SK-N-SH (cell line): Measurements from ENCODE around the gene HOXD13. TPM values are rescaled to one million over a fixed set of nuclear protein-coding genes. Genes with fewer than 3 reads are reported as not detected.
A peak's percentile ranks its signal among the peaks of the same experiment; 100 is the strongest.

Experiments used
- CTCF ChIA-PET: fragments of 300-600, 350-600 bp; formaldehyde crosslinking; extraction: SDS; loops from one replicate; lab custom pipeline; 2021; lab: Yijun Ruan, JAX
- POLR2A ChIA-PET: fragments of 350-600 bp; sonication (Branson Sonifier 250); formaldehyde crosslinking; extraction: SDS; loops from one replicate; lab custom pipeline; 2020; ENCODE audit warnings: antibody characterized with exemption, inconsistent platforms; lab: Yijun Ruan, JAX
- DNase-seq: peaks from one replicate; pipeline ENCODE4 v3.0.0; 2012
- H2AFZ ChIP-seq: fragments of 200-600 bp; sonication (generic); 2 replicates; pipeline ENCODE4 v1.8.1; 2016; ENCODE audit warnings: antibody characterized with exemption, mild to moderate bottlenecking, low read depth
- H3F3A ChIP-seq: fragments of 200-600 bp; sonication (generic); replicated peaks from 2 replicates; pipeline ENCODE3; 2016; ENCODE audit warnings: antibody characterized with exemption, mild to moderate bottlenecking; ENCODE audit not compliant: insufficient read depth
- H3K27ac ChIP-seq, 2 experiments: fragments of 200-500 bp in 1 of 2; fragments of 200-600 bp in 1 of 2; sonication (Bioruptor generic) in 1 of 2; sonication (generic), shearing (Covaris generic) in 1 of 2; 2 replicates each; pipeline versions ENCODE4 v1.5.1 to v1.6.1; 2014 to 2016; ENCODE audit warnings: low read depth in 2 of 2, inconsistent platforms in 1 of 2, low read length in 1 of 2, mild to moderate bottlenecking in 1 of 2, mixed read lengths in 1 of 2
- H3K27me3 ChIP-seq: fragments of 200-600 bp; sonication (generic), shearing (Covaris generic); 2 replicates; pipeline ENCODE4 v1.6.1; 2016; ENCODE audit warnings: mixed run types; ENCODE audit not compliant: insufficient read depth
- H3K36me3 ChIP-seq, 2 experiments: fragments of 200-500 bp in 1 of 2; fragments of 200-600 bp in 1 of 2; sonication (Bioruptor generic) in 1 of 2; sonication (generic) in 1 of 2; replicated peaks in 1 of 2; 2 replicates each; pipeline versions ENCODE3 to v1.5.1; 2014 to 2016; ENCODE audit warnings: low read length in 1 of 2, mild to moderate bottlenecking in 1 of 2; ENCODE audit not compliant: insufficient read depth in 2 of 2, control insufficient read depth in 1 of 2
- H3K4me1 ChIP-seq, 2 experiments: fragments of 200-500 bp in 1 of 2; fragments of 200-600 bp in 1 of 2; sonication (Bioruptor generic) in 1 of 2; sonication (generic), shearing (Covaris generic) in 1 of 2; 2 replicates each; pipeline versions ENCODE4 v1.5.1 to v1.6.1; 2014 to 2016; ENCODE audit warnings: low read depth in 1 of 2, low read length in 1 of 2, mixed run types in 1 of 2; ENCODE audit not compliant: insufficient read depth in 2 of 2, control insufficient read depth in 1 of 2
- H3K4me2 ChIP-seq: fragments of 200-600 bp; sonication (generic), shearing (Covaris generic); 2 replicates; pipeline ENCODE4 v1.6.1; 2017; ENCODE audit warnings: mixed run types
- H3K4me3 ChIP-seq, 2 experiments: fragments of 200-500 bp in 1 of 2; fragments of 200-600 bp in 1 of 2; sonication (Bioruptor generic) in 1 of 2; sonication (generic), shearing (Covaris generic) in 1 of 2; 2 replicates each; pipeline versions ENCODE4 v1.5.1 to v1.8.1; 2014 to 2016; ENCODE audit warnings: low read depth in 2 of 2, inconsistent platforms in 1 of 2, low read length in 1 of 2, mild to moderate bottlenecking in 1 of 2, mixed read lengths in 1 of 2, moderate library complexity in 1 of 2
- H3K79me2 ChIP-seq: fragments of 200-600 bp; sonication (generic); 2 replicates; pipeline ENCODE4 v1.8.1; 2017; ENCODE audit warnings: mild to moderate bottlenecking; ENCODE audit not compliant: insufficient read depth
- H3K9ac ChIP-seq: fragments of 200-600 bp; sonication (generic); 2 replicates; pipeline ENCODE4 v1.6.1; 2017; ENCODE audit warnings: mixed run types
- H3K9me2 ChIP-seq: fragments of 200-600 bp; sonication (generic); 2 replicates; pipeline ENCODE4 v1.6.1; 2017; ENCODE audit warnings: mixed run types
- H3K9me3 ChIP-seq: fragments of 200-600 bp; sonication (generic); 2 replicates; pipeline ENCODE4 v1.6.1; 2017; ENCODE audit warnings: mixed run types, mild to moderate bottlenecking, moderate library complexity
- H4K20me1 ChIP-seq: fragments of 200-600 bp; sonication (generic); 2 replicates; pipeline ENCODE4 v1.6.1; 2017; ENCODE audit warnings: mild to moderate bottlenecking, mixed run types; ENCODE audit not compliant: insufficient read depth
- CHD2 ChIP-seq: fragments of 150-350 bp; IDR thresholded peaks from 2 replicates; pipeline ENCODE4 v1.6.1; 2018; ENCODE audit warnings: low read length; ENCODE audit not compliant: partially characterized antibody
- ELF1 ChIP-seq: IDR thresholded peaks from 2 replicates; pipeline ENCODE4 v1.4.0; 2012
- EP300 ChIP-seq, 2 experiments: IDR thresholded peaks; 2 replicates each; pipeline versions ENCODE4 v1.4.0 to v1.6.1; 2012; ENCODE audit warnings: borderline replicate concordance in 1 of 2, low read depth in 1 of 2, low read length in 1 of 2
- NFIC ChIP-seq: IDR thresholded peaks from 2 replicates; pipeline ENCODE4 v1.4.0; 2012; ENCODE audit warnings: borderline replicate concordance
- SMC3 ChIP-seq: IDR thresholded peaks from 2 replicates; pipeline ENCODE4 v1.6.1; 2012; ENCODE audit warnings: low read depth, low read length, improper control_type of control experiment
- TAF1 ChIP-seq: IDR thresholded peaks from 2 replicates; pipeline ENCODE4 v1.6.1; 2012; ENCODE audit warnings: low read depth, mild to moderate bottlenecking, low read length, moderate library complexity, borderline replicate concordance
- WGBS: methylation state at CpG from one replicate; pipeline ENCODE4 v1.1.6; 2017; ENCODE audit warnings: low lambda C conversion rate; 5-methylcytosine and 5-hydroxymethylcytosine counted together
- polyA plus RNA-seq, 3 experiments: library from polyadenylated mRNA; depleted of rRNA; stranded (reverse); fragments of >200 nt; gene quantifications; 2 replicates each; pipeline ENCODE4 v1.2.3, GENCODE V29; 2012
- TF ChIP-seq, protein P1 (sequence below): fragments of 150-350 bp; IDR thresholded peaks from 2 replicates; pipeline ENCODE4 v1.6.1; 2016; ENCODE audit warnings: mild to moderate bottlenecking, low read depth, low read length
- TF ChIP-seq, protein P2 (sequence below): IDR thresholded peaks from 2 replicates; pipeline ENCODE4 v1.6.1; 2012; ENCODE audit warnings: mild to moderate bottlenecking, low read depth, low read length, moderate library complexity

The HOXD13 gene
- polyA plus RNA-seq, 1 of the 3 experiments (the other 2 are of a cell fraction) = not detected

DNA sequence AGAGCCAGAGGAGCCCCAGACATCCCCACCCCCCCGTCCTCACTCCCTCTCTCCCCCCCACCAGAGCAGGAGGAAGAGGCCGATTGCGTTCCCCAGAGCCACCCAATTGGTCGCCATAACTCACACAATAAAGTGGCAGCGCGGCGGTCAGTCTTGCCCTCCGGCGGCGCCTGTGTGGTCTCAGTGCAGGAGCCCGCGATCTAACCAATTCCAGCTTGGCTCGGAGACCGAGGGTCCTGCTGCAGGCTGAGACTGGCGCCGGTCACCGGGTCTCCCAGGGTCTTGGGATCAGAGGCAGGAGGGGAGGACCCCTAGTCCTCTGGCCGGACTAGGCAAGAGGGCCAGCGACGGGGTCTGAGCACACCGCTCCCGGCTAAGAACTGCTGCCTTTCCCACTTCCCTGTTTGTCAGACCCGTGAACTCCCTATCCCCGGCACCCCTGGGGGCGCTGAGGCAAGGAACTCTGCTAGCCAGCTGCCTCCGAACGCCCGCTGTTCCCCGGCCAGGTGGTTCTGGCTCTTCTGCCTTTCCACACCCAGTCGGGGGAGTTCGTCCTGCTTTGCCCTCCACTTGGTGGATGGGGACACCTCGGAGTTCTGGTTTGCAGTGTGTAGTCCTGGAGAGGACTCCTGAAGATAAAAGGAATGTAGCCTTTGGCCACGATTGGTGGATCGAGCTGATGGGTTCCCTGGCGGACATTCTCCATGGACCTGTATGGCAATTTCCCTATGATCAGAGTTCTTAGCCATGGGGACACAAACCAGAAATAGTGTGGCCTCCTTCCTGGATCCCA lies 6.0 kb downstream of the HOXD13 start:
- H3K36me3 ChIP-seq = no peaks in the 10 kb centered on the region
- H2AFZ ChIP-seq = 0 out of 2 replicates have a peak overlapping the region, but pooled peaks have one; percentile 1
- H3K4me3 ChIP-seq = peak overlapping the region in 1 of 2 experiments; percentile 48; a peak in 1 of 4 replicates
- H3K9me3 ChIP-seq = no peaks in the 10 kb centered on the region
- no peak overlapping the region for H3K27ac ChIP-seq
- H3K27me3 ChIP-seq = peaks cover 97% of the 10 kb centered on the region
- CTCF ChIA-PET = interaction anchor here (0.7 to 13.5 kb wide), 34 partner anchors 10 to 1403 kb away, joined by 3 to 264 read pairs (median 4); partner anchors contain the start of genes CHN1, EVX2, HOXD10 and HOXD11
- no peaks in the 10 kb centered on the region for H4K20me1 ChIP-seq
- DNase-seq = peak; percentile 73
- H3K9ac ChIP-seq = no peak overlapping the region
- TF ChIP-seq SMC3 = no peak
- TF ChIP-seq, protein P1, sequence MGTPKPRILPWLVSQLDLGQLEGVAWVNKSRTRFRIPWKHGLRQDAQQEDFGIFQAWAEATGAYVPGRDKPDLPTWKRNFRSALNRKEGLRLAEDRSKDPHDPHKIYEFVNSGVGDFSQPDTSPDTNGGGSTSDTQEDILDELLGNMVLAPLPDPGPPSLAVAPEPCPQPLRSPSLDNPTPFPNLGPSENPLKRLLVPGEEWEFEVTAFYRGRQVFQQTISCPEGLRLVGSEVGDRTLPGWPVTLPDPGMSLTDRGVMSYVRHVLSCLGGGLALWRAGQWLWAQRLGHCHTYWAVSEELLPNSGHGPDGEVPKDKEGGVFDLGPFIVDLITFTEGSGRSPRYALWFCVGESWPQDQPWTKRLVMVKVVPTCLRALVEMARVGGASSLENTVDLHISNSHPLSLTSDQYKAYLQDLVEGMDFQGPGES = no peak
- no peak for TF ChIP-seq TAF1
- TF ChIP-seq CHD2 = no peak
- TF ChIP-seq, protein P2, sequence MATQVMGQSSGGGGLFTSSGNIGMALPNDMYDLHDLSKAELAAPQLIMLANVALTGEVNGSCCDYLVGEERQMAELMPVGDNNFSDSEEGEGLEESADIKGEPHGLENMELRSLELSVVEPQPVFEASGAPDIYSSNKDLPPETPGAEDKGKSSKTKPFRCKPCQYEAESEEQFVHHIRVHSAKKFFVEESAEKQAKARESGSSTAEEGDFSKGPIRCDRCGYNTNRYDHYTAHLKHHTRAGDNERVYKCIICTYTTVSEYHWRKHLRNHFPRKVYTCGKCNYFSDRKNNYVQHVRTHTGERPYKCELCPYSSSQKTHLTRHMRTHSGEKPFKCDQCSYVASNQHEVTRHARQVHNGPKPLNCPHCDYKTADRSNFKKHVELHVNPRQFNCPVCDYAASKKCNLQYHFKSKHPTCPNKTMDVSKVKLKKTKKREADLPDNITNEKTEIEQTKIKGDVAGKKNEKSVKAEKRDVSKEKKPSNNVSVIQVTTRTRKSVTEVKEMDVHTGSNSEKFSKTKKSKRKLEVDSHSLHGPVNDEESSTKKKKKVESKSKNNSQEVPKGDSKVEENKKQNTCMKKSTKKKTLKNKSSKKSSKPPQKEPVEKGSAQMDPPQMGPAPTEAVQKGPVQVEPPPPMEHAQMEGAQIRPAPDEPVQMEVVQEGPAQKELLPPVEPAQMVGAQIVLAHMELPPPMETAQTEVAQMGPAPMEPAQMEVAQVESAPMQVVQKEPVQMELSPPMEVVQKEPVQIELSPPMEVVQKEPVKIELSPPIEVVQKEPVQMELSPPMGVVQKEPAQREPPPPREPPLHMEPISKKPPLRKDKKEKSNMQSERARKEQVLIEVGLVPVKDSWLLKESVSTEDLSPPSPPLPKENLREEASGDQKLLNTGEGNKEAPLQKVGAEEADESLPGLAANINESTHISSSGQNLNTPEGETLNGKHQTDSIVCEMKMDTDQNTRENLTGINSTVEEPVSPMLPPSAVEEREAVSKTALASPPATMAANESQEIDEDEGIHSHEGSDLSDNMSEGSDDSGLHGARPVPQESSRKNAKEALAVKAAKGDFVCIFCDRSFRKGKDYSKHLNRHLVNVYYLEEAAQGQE = no peak
- TF ChIP-seq EP300 (IDR thresholded peaks at IDR 0.05; ENCODE audit: borderline replicate concordance in 1 of 2, low read depth in 1 of 2, low read length in 1 of 2) = no peak
- no peak for TF ChIP-seq ELF1
- WGBS = 6% methylated on average over 20 of the region's 35 CpGs
- POLR2A ChIA-PET = no interaction called here
- H3K79me2 ChIP-seq = no peaks in the 10 kb centered on the region
- H3K4me2 ChIP-seq = peak overlapping the region; percentile 81; the same call in 1 of the 2 replicates
- peaks cover 0 to 19% of the 10 kb centered on the region in 2 experiments; a peak in 3 of 4 replicates for H3K4me1 ChIP-seq
- no peaks in the 10 kb centered on the region for H3K9me2 ChIP-seq
- no peaks in the 10 kb centered on the region for H3F3A ChIP-seq

DNA sequence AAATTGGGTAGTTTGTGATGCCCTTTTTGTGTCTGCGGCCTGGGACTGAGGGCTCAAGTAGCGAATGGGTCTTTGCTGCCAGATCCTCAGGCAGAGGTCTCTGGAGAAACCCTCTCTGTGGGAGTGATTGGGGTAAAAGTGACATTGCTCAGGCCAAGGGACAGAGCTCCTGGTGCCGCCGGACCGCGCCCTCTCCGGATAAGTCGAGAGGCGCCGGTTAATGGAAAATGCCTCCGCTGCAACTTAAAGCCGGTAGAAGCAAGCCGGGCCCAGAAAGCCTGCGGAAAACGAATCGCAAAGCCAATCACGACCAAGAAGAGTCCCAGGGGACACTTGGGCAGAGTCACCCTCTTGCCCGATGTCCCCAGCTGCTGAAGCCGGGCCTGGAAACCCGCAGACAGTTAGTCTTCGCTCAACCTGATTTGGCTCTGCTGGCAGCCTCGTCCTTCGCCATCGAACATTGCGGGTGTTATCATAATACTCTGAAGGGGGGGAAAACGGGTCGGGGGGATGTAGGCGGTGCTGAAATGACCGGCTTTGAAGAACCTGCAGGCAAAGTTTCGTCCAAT lies 6.7 kb downstream of the HOXD13 start:
- no peak overlapping the region for H3K4me2 ChIP-seq
- H3K9ac ChIP-seq = no peak overlapping the region
- 51% methylated on average over 22 of the region's 30 CpGs for WGBS
- H3K4me1 ChIP-seq = peaks cover 0 to 20% of the 10 kb centered on the region in 2 experiments; a peak in 3 of 4 replicates
- no peak for TF ChIP-seq NFIC
- H3K27ac ChIP-seq = no peak overlapping the region
- H3K36me3 ChIP-seq = no peaks in the 10 kb centered on the region
- H3K9me3 ChIP-seq = no peaks in the 10 kb centered on the region
- H2AFZ ChIP-seq = no peak overlapping the region
- H3K79me2 ChIP-seq = no peaks in the 10 kb centered on the region
- no peak for DNase-seq
- peaks cover 97% of the 10 kb centered on the region for H3K27me3 ChIP-seq
- H3K4me3 ChIP-seq = no peak overlapping the region
- no peaks in the 10 kb centered on the region for H3K9me2 ChIP-seq
- ChIA-PET CTCF (interaction anchor here (1.0 to 13.5 kb wide), 10 partner anchors 10 to 1399 kb away, joined by 3 to 264 read pairs (median 52); partner anchors contain the start of genes EVX2, HOXD10 and HOXD11), POLR2A (no interaction called here)
- H3F3A ChIP-seq = peaks cover 3% of the 10 kb centered on the region
- H4K20me1 ChIP-seq = no peaks in the 10 kb centered on the region
